Left lung (tissue), 10 donors: ENCODE measurements around the gene ZNF746. TPM values are rescaled to one million over a fixed set of nuclear protein-coding genes. Genes with fewer than 3 reads are reported as not detected.
"Not testable (repeated sequence)": the region's sequence is repeated elsewhere in the genome, so short reads cannot be mapped to it uniquely, and the experiment has no call there.

Experiments used
- ATAC-seq: fragments of 200-7000 bp; cut with Tn5 transposase; one replicate; pipeline ENCODE4 v1.9.1; 2020; ENCODE audit warnings: moderate library complexity
- DNase-seq, 4 donors: peaks; one replicate each; pipeline ENCODE4 v3.0.0-alpha.2; 2013 to 2020
- H3K27ac ChIP-seq, 2 donors: fragments of 200-600 bp; sonication (generic) in 1 of 2; one replicate each; pipeline versions ENCODE4 v1.5.0 to v1.8.0; 2020 to 2021
- H3K27me3 ChIP-seq, 2 donors: fragments of 200-600 bp; sonication (generic) in 1 of 2; one replicate each; pipeline versions ENCODE4 v1.5.0 to v1.8.0; 2020 to 2021
- H3K36me3 ChIP-seq, 2 donors: fragments of 200-600 bp; sonication (generic) in 1 of 2; one replicate each; pipeline versions ENCODE4 v1.5.0 to v1.8.0; 2020 to 2021
- H3K4me1 ChIP-seq, 2 donors: fragments of 200-600 bp; one replicate each; pipeline ENCODE4 v1.8.0; 2021
- H3K4me3 ChIP-seq, 2 donors: fragments of 200-600 bp; sonication (generic) in 1 of 2; one replicate each; pipeline versions ENCODE4 v1.5.0 to v1.8.0; 2020 to 2021; ENCODE audit warnings: mild to moderate bottlenecking in 1 of 2
- H3K9me3 ChIP-seq, 2 donors: fragments of 200-600 bp; sonication (generic) in 1 of 2; one replicate each; pipeline versions ENCODE4 v1.5.0 to v1.8.0; 2020 to 2021
- intact Hi-C, 2 donors: fragments of 100-400 bp; cut with DNase I; formaldehyde crosslinking; loops; one replicate each; pipeline versions ENCODE4 v1.11.2 to v1.14.2; 2022
- polyA plus RNA-seq, 6 donors: library from polyadenylated mRNA; unstranded; fragments of 120-200 nt; gene quantifications; one replicate each; pipeline ENCODE4 v1.2.1, GENCODE V29; 2013; ENCODE audit not compliant: insufficient read length in 6 of 6
- total RNA-seq, 2 donors: library from RNA; stranded (reverse); fragmentation: NEBNext Ultra II Directional; extraction: Animal tissue kit (Norgen Biotek cat#: 25700); gene quantifications; one replicate each; pipeline ENCODE4 v1.2.1, GENCODE V29; 2021
- TF ChIP-seq, protein P1 (sequence below), 2 donors: fragments of 200-600 bp; sonication (generic) in 1 of 2; IDR thresholded peaks; one replicate each; pipeline versions ENCODE4 v1.5.0 to v1.8.0; 2021; ENCODE audit warnings: antibody characterized with exemption in 2 of 2
- donor health status: DM: no; HTN: yes; CAD: no.
- donor health status: DM: no; HTN: no; CAD: no.

ZNF746 gene
- total and polyA plus RNA-seq, 8 donors = 13.4 to 22.9 (median 15.8) TPM

DNA sequence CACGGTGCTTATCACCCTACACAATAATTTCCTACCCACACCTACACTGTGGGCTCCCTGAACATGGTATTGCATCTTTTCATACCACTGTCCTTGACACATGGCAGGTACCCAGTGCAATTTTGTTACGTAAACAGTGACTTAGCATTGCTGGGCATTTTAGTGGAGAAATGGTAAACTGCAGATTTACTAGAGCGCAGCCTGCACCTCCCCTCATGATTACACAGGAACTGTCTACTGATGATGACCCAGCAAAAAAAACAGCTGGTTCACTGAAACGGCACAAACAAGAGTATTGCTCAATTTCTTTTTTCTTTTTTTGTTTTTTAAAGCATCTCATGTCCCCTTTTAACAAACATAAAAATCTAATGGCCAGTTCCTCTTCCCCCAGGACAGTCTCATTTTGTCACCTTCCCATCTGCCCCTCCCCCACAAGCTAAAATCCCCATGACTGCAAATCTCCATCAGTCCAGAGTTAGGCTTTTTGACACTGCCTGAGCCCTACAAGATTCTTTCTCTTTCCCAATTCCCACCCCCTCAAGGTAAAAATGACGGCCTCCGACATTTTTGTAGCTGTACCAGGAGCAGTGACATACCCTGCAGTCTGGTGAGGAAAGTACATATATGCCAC, 2.8 kb downstream of the ZNF746 start:
- ATAC-seq (no peak), DNase-seq (peak in 2 of 4 donors; percentile 28 to 73)
- no peaks in the 10 kb centered on the region for H3K27me3 ChIP-seq
- H3K4me1 ChIP-seq = peaks cover 12 to 34% of the 10 kb centered on the region in 2 donors
- peak overlapping the region in 1 of 2 donors; percentile 83 for H3K27ac ChIP-seq
- H3K36me3 ChIP-seq = peaks cover 0 to 45% of the 10 kb centered on the region in 2 donors
- H3K9me3 ChIP-seq = no peaks in the 10 kb centered on the region
- TF ChIP-seq, protein P1, sequence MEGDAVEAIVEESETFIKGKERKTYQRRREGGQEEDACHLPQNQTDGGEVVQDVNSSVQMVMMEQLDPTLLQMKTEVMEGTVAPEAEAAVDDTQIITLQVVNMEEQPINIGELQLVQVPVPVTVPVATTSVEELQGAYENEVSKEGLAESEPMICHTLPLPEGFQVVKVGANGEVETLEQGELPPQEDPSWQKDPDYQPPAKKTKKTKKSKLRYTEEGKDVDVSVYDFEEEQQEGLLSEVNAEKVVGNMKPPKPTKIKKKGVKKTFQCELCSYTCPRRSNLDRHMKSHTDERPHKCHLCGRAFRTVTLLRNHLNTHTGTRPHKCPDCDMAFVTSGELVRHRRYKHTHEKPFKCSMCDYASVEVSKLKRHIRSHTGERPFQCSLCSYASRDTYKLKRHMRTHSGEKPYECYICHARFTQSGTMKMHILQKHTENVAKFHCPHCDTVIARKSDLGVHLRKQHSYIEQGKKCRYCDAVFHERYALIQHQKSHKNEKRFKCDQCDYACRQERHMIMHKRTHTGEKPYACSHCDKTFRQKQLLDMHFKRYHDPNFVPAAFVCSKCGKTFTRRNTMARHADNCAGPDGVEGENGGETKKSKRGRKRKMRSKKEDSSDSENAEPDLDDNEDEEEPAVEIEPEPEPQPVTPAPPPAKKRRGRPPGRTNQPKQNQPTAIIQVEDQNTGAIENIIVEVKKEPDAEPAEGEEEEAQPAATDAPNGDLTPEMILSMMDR (IDR thresholded peaks at IDR 0.05) = no peak
- no peak overlapping the region for H3K4me3 ChIP-seq
- intact Hi-C loops = no loop called here

DNA sequence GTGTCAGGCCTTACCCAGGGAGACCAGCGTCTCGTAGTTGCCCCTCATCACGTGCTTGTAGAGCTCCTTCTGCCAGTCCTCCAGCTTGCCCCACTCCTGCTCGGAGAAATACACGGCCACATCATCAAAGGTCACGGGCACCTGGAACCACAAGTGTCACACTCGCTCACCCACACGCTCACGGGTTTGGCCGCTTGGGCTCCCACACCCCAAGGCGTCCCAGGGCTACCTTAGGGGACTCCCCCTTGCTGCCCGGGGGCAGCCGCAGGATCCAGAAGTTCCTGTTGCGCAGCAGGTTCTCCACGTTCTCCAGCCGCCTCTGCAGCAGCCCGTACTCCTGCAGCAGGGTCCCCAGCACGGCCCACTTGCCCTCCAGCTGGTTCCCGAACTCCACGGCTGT, 3.6 kb downstream of the ZNF746 start:
- intact Hi-C loops, DNase-seq, H3K9me3 ChIP-seq, ATAC-seq, H3K4me3 ChIP-seq, H3K27me3 ChIP-seq: not testable (repeated sequence)
- peaks cover 0 to 52% of the 10 kb centered on the region in 2 donors for H3K36me3 ChIP-seq
- peaks cover 12 to 34% of the 10 kb centered on the region in 2 donors for H3K4me1 ChIP-seq
- H3K27ac ChIP-seq = peak overlapping the region in 1 of 2 donors; percentile 83

DNA sequence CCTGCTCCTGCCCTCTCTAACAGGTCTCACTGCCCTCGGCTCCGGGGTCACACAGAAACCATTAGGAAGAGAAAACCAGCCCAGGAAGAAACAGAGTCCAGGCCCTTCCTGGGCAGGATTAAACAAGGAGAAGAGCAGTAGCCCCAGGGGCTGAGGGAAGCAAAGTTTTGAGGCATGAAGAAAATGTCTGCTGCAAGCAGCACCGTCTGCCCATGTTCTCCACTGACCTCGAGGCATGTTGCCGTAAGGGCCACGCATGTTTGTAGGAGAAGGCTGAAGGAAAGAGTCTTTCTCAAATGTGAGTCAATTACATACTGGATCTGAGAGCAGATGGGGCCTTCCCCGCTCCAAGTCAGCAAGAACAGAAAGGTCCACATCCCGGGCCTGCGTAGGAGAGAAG, 4.2 kb downstream of the ZNF746 start:
- peaks cover 12 to 32% of the 10 kb centered on the region in 2 donors for H3K4me1 ChIP-seq
- TF ChIP-seq, protein P1 (IDR thresholded peaks at IDR 0.05) = no peak
- no peak overlapping the region for H3K27ac ChIP-seq

DNA sequence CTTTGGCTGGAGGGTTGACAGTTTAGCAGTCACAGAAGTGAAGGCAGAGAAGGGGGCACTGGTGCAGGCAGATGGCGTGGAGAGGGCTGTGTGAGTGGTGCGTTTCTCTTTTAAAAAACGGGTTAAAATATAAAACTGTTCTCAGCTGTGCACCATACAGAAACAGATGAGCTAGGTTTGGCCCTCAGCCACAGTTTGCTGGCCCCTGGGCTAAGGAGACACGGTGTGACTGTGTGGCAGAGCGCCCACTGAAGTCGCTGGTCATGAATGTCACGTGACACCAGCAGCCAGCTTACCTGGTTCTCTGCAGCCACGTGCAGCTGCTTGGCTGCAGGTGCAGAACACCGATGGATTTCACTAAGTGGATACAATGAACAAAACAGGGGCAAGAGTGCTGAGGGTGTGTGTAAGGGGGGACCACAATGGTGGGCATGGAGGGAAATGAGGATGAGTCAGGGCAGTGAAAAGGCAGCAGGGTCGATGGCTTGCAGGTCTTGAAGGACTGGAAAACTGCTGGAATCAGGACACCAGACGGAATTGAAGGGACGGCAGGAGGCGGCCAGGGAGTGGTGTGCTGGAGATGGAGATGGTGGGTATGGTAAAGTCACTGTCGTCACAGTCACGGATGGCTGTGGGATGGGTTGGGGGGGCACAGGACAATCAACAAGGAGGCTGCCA, 7.4 kb downstream of the ZNF746 start:
- intact Hi-C loops = no loop called here
- DNase-seq (peak in 1 of 4 donors; percentile 54), ATAC-seq (no peak)
- Histone ChIP-seq H3K4me1 (peaks cover 3 to 13% of the 10 kb centered on the region in 2 donors), H3K4me3 (no peak overlapping the region), H3K9me3 (no peaks in the 10 kb centered on the region), H3K27me3 (no peaks in the 10 kb centered on the region), H3K27ac (no peak overlapping the region), H3K36me3 (peaks cover 0 to 85% of the 10 kb centered on the region in 2 donors)
- TF ChIP-seq, protein P1 (IDR thresholded peaks at IDR 0.05) = no peak

More for the DNA sequence above, 4.2 kb downstream of the ZNF746 start:
- no peaks in the 10 kb centered on the region for H3K9me3 ChIP-seq
- H3K36me3 ChIP-seq = peaks cover 0 to 57% of the 10 kb centered on the region in 2 donors
- H3K27me3 ChIP-seq = no peaks in the 10 kb centered on the region
- intact Hi-C loops = no loop called here
- no peak overlapping the region for H3K4me3 ChIP-seq
- no peak for ATAC-seq
- DNase-seq = no peak

DNA sequence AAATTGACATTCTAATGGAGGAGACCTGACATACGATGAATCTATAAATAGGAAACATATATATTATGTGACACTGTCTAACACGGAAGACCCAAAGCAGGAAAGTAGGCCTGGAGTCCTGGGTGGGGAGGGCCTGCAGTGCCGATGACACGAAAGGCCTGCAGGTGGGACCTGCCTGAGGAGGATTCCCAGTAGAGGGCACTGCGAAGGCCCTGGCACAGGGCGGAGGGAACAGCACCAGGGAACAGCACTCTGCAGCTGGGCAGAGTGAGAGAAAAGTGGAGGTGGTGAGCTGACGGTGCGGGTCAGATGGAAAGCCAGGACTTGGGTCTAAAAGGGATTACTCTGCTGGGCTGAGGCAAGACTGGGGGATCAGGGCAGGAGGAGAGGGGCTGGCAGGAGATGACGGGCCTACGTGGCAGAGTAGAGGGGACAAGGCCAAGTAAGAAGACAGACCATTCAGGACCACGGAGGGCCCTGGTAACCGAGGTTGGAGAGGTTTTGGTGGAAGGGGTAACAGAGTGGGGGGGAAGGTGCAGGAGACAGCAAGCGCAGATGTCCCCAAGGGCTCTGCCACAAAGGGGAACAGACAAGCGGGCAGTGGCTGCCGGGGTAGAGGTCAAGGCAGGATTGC, 8.1 kb downstream of the ZNF746 start:
- H3K36me3 ChIP-seq = peaks cover 0 to 90% of the 10 kb centered on the region in 2 donors
- ATAC-seq (peak; percentile 50), DNase-seq (peak in 1 of 4 donors; percentile 67)
- intact Hi-C loops = no loop called here
- no peak overlapping the region for H3K27ac ChIP-seq
- H3K27me3 ChIP-seq = no peaks in the 10 kb centered on the region
- H3K9me3 ChIP-seq = no peaks in the 10 kb centered on the region
- TF ChIP-seq, protein P1 (IDR thresholded peaks at IDR 0.05) = no peak
- no peak overlapping the region for H3K4me3 ChIP-seq
- H3K4me1 ChIP-seq = peaks cover 0 to 6% of the 10 kb centered on the region in 2 donors
